ENCODE data around the gene SLC35G3. TPM values are rescaled to one million over a fixed set of nuclear protein-coding genes. Genes with fewer than 3 reads are reported as not detected.
"Not testable (repeated sequence)": the region's sequence is repeated elsewhere in the genome, so short reads cannot be mapped to it uniquely, and the experiment has no call there.

SLC35G3 gene
- polyA plus RNA-seq, 1 donor from 2014 or later = not detected

GRCh38 chr17:35174835-35175334, 19.3 kb downstream of the SLC35G3 start:
- Histone ChIP-seq H3F3A (ENCODE audit: insufficient read depth, low read length, poor library complexity, severe bottlenecking) (no peaks in the 10 kb centered on the region), H3K79me2 (replicated peaks; ENCODE audit: insufficient read depth, low read length) (no peaks in the 10 kb centered on the region), H3K9ac (ENCODE audit: low read length) (no peak overlapping the region), H3K9me3 (ENCODE audit: low read length) (no peaks in the 10 kb centered on the region), H3K36me3 (ENCODE audit: insufficient read depth, low read length) (no peaks in the 10 kb centered on the region), H3K9me2 (ENCODE audit: insufficient read depth, low read length) (no peaks in the 10 kb centered on the region), H2AFZ (ENCODE audit: low read depth, low read length) (no peak overlapping the region), H4K20me1 (ENCODE audit: insufficient read depth) (no peaks in the 10 kb centered on the region), H3K4me2 (ENCODE audit: low read length) (no peak overlapping the region), H3K27me3 (ENCODE audit: insufficient read depth, low read depth, low read length) (no peaks in the 10 kb centered on the region), H3K4me3 (ENCODE audit: low read length) (no peak overlapping the region), H3K27ac (ENCODE audit: low read length) (no peak overlapping the region)
- TF ChIP-seq CTCF (IDR thresholded peaks at IDR 0.05; ENCODE audit: poor library complexity, severe bottlenecking) (no peak), EZH2 (IDR thresholded peaks at IDR 0.05; ENCODE audit: borderline replicate concordance, insufficient read depth, low read length, poor library complexity, severe bottlenecking) (no peak), TAF1 (IDR thresholded peaks at IDR 0.05; ENCODE audit: low read depth) (no peak), SMC3 (conservative IDR thresholded peaks at IDR 0.05; ENCODE audit: poor library complexity) (no peak), POLR2AphosphoS5 (IDR thresholded peaks at IDR 0.05) (no peak), MXI1 (conservative IDR thresholded peaks at IDR 0.05; ENCODE audit: poor library complexity, severe bottlenecking) (no peak)
- TF ChIP-seq, protein P1, sequence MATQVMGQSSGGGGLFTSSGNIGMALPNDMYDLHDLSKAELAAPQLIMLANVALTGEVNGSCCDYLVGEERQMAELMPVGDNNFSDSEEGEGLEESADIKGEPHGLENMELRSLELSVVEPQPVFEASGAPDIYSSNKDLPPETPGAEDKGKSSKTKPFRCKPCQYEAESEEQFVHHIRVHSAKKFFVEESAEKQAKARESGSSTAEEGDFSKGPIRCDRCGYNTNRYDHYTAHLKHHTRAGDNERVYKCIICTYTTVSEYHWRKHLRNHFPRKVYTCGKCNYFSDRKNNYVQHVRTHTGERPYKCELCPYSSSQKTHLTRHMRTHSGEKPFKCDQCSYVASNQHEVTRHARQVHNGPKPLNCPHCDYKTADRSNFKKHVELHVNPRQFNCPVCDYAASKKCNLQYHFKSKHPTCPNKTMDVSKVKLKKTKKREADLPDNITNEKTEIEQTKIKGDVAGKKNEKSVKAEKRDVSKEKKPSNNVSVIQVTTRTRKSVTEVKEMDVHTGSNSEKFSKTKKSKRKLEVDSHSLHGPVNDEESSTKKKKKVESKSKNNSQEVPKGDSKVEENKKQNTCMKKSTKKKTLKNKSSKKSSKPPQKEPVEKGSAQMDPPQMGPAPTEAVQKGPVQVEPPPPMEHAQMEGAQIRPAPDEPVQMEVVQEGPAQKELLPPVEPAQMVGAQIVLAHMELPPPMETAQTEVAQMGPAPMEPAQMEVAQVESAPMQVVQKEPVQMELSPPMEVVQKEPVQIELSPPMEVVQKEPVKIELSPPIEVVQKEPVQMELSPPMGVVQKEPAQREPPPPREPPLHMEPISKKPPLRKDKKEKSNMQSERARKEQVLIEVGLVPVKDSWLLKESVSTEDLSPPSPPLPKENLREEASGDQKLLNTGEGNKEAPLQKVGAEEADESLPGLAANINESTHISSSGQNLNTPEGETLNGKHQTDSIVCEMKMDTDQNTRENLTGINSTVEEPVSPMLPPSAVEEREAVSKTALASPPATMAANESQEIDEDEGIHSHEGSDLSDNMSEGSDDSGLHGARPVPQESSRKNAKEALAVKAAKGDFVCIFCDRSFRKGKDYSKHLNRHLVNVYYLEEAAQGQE (IDR thresholded peaks at IDR 0.05; ENCODE audit: borderline replicate concordance) = no peak

GRCh38 chr17:35172321-35172720, 21.9 kb downstream of the SLC35G3 start:
- H3K27me3 ChIP-seq (ENCODE audit: insufficient read depth, low read depth, low read length); H3K27ac ChIP-seq (ENCODE audit: low read length); H3K9me2 ChIP-seq (ENCODE audit: insufficient read depth, low read length); H3K79me2 ChIP-seq (replicated peaks; ENCODE audit: insufficient read depth, low read length); H3K9me3 ChIP-seq (ENCODE audit: low read length); H4K20me1 ChIP-seq (ENCODE audit: insufficient read depth); H3F3A ChIP-seq (ENCODE audit: insufficient read depth, low read length, poor library complexity, severe bottlenecking); H3K4me3 ChIP-seq (ENCODE audit: low read length); H3K36me3 ChIP-seq (ENCODE audit: insufficient read depth, low read length); H2AFZ ChIP-seq (ENCODE audit: low read depth, low read length); H3K4me2 ChIP-seq (ENCODE audit: low read length); H3K9ac ChIP-seq (ENCODE audit: low read length): not testable (repeated sequence)

DNA sequence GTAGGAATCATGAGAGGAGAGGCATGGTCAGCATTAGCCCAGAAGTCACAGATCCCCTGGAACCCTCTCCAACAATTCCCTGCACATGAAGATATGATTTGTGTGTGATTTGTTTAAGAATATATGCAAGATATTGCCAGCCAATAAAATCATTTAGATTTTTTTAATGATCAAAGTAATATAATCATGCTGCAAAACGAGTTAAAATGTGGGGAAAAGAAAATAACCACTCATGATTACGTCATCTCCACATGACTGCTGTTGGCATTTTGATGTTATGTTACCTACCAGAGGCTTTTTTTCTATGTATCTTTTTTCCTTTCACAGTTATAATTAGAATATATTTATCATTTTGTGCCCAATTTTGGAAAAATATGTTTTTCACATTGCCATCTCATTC, 22.4 kb downstream of the SLC35G3 start:
- H3F3A ChIP-seq (ENCODE audit: insufficient read depth, low read length, poor library complexity, severe bottlenecking) = no peaks in the 10 kb centered on the region
- H3K36me3 ChIP-seq (ENCODE audit: insufficient read depth, low read length) = no peaks in the 10 kb centered on the region
- no peak overlapping the region for H3K9ac ChIP-seq (ENCODE audit: low read length)
- H3K9me3 ChIP-seq (ENCODE audit: low read length) = no peaks in the 10 kb centered on the region
- H2AFZ ChIP-seq (ENCODE audit: low read depth, low read length) = no peak overlapping the region
- no peaks in the 10 kb centered on the region for H3K9me2 ChIP-seq (ENCODE audit: insufficient read depth, low read length)
- no peak overlapping the region for H3K4me3 ChIP-seq (ENCODE audit: low read length)
- TF ChIP-seq TAF1 (IDR thresholded peaks at IDR 0.05; ENCODE audit: low read depth) = no peak
- TF ChIP-seq SMC3 (conservative IDR thresholded peaks at IDR 0.05; ENCODE audit: poor library complexity) = no peak
- TF ChIP-seq, protein P1 (IDR thresholded peaks at IDR 0.05; ENCODE audit: borderline replicate concordance) = no peak
- TF ChIP-seq EZH2 (IDR thresholded peaks at IDR 0.05; ENCODE audit: borderline replicate concordance, insufficient read depth, low read length, poor library complexity, severe bottlenecking) = no peak
- no peak for TF ChIP-seq EP300 (conservative IDR thresholded peaks at IDR 0.05; ENCODE audit: poor library complexity, severe bottlenecking)
- no peak for TF ChIP-seq POLR2AphosphoS5 (IDR thresholded peaks at IDR 0.05)
- no peak for TF ChIP-seq CTCF (IDR thresholded peaks at IDR 0.05; ENCODE audit: poor library complexity, severe bottlenecking)
- H3K4me2 ChIP-seq (ENCODE audit: low read length) = no peak overlapping the region
- no peak overlapping the region for H3K27ac ChIP-seq (ENCODE audit: low read length)
- H3K27me3 ChIP-seq (ENCODE audit: insufficient read depth, low read depth, low read length) = no peaks in the 10 kb centered on the region
- no peaks in the 10 kb centered on the region for H4K20me1 ChIP-seq (ENCODE audit: insufficient read depth)
- no peaks in the 10 kb centered on the region for H3K79me2 ChIP-seq (replicated peaks; ENCODE audit: insufficient read depth, low read length)

Data from neural cell (in vitro differentiated cells).